HTR-8/SVneo (cell line): Measurements from ENCODE around the gene BMPR1A.

Source experiments
- DNase-seq: peaks from one replicate; pipeline ENCODE4 v3.0.0; 2011; ENCODE audit warnings: low spot score, mixed read lengths; ENCODE audit not compliant: insufficient read length
- FAIRE-seq: peaks from 2 replicates; lab custom pipeline; 2011; peaks lifted over from hg19 to GRCh38; lab: Jason Lieb, UNC

Gene BMPR1A

DNA sequence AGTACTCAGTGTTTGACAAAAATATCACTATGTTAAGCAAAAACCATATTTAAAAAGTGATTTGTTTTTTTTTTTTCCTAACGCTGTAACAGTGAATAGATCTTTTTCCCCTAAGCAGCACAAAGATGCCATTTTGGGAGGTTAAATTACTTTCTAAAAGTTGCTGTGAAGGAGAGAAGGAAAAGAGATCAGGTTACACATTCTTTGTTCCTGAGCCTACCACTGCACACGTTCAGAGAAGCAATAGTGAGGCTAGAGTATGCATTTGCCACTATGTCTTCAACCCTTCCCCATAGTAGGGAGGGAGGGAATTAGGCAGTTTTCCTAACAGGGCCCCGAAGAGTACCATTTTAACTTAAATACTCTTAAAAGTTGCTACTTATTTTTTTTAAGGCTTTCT lies 38.9 kb downstream of the BMPR1A start:
- peak; percentile 77 for DNase-seq
- FAIRE-seq = peak; percentile 72

GRCh38 chr10:86798025-86798424 lies 41.6 kb downstream of the BMPR1A start:
- FAIRE-seq (no peak), DNase-seq (no peak)

GRCh38 chr10:86798611-86799010 lies 42.2 kb downstream of the BMPR1A start:
- no peak for DNase-seq
- FAIRE-seq = no peak

DNA sequence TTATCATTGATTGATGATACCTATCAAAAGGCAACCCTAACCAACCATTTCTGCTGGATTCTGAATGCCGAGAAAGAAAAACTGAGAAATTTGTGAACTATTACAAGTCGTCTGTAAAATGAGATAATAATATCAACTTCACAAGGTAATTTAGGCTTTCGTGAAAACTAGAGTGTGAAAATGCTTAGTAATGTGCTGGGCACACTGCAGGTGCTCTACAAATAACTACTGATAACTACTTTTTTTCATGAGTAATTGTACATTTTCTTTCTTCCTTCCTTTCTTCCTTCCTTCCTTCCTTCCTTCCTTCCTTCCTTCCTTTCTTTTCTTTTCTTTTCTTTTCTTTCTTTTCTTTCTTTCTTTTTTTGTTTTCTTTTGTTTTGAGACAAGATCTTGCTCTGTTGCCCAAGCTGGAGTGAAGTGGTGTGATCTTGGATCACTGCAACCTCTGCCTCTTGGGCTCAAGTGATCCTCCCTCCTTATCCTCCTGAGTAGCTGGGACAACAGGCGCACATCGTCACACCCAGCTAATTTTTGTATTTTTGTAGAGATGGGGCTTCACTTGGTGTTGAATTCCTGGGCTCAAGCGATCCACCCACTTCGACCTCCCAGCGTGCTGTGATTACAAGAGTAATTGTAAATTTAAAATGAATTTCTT lies 42.9 kb downstream of the BMPR1A start:
- FAIRE-seq (no peak), DNase-seq (no peak)

- no peak for FAIRE-seq
- no peak for DNase-seq
Measured at GRCh38 chr10:86801995-86802394, 45.6 kb downstream of the BMPR1A start.

GRCh38 chr10:86802473-86803108 lies 46.2 kb downstream of the BMPR1A start:
- no peak for FAIRE-seq

DNA sequence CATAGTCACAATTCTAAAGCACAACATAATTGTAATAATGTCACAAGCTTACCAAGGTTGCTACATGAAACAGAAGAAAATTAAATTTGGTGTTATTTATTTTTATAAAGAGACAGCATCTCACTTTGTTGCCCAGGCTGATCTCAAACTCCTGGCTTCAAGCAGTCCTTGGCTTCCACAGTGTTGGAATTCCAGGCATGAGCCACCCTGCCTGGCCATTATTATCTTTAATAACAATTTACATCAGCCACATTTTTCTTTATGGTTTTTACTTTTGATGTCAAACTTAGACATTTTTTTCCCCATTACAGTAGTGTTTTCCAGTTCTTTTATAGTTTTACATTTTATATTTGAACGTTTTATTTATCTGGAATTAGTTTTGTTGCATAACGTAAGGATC lies 46.7 kb downstream of the BMPR1A start:
- no peak for FAIRE-seq

More at GRCh38 chr10:86802473-86803108, 46.2 kb downstream of the BMPR1A start:
- no peak for DNase-seq

DNA sequence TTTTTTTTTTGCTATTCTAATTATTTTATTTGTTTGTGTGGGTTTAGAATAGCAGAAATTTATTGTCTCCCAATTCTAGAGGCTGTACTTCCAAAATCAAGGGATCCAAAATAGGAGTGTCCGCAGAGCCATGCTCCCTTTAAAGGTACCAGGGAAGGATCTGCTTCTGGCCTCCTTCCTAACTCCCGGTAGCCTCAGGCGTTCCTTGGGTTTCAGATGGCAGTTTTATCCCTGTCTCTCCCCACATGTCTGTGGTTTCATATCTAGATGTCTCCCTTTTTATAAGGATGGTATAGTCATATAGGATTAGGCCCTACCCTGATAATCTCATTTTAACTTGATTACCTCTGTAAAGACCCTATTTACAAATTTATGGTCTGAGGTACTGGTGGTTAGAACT lies 48.4 kb downstream of the BMPR1A start:
- FAIRE-seq = no peak

More for the DNA sequence above, 46.7 kb downstream of the BMPR1A start:
- DNase-seq = no peak

DNA sequence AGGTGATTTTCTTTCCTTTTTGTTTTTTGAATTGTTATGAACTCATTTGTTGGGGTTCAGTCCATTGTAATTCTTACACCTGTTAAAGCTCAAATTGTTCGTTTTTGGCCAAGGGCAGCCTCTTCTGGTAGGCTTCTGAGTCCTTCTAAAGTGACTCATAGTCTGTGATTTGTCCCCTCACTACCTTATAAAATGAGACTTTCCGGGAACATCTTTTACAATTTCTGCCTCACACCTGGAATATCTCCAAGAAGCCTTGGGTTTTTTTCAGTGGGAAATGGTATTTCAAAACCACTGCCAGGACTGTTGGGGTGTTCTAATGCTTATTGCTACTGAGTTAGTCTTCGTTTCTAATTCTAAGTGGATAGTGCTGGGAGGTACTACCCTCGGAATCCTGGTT lies 56.7 kb downstream of the BMPR1A start:
- peak; percentile 38 for FAIRE-seq
- no peak for DNase-seq

More for the DNA sequence above, 48.4 kb downstream of the BMPR1A start:
- DNase-seq = peak; percentile 34

- FAIRE-seq (no peak), DNase-seq (no peak)
Measured at GRCh38 chr10:86813982-86814381, 57.6 kb downstream of the BMPR1A start.

- FAIRE-seq (no peak), DNase-seq (no peak)
Measured at GRCh38 chr10:86815035-86815617, 58.7 kb downstream of the BMPR1A start.

- DNase-seq (no peak), FAIRE-seq (no peak)
Measured at GRCh38 chr10:86815640-86816039, 59.2 kb downstream of the BMPR1A start.

GRCh38 chr10:86817246-86817645 lies 60.8 kb downstream of the BMPR1A start:
- no peak for FAIRE-seq
- no peak for DNase-seq

GRCh38 chr10:86819567-86819966 lies 63.1 kb downstream of the BMPR1A start:
- DNase-seq (no peak), FAIRE-seq (no peak)

DNA sequence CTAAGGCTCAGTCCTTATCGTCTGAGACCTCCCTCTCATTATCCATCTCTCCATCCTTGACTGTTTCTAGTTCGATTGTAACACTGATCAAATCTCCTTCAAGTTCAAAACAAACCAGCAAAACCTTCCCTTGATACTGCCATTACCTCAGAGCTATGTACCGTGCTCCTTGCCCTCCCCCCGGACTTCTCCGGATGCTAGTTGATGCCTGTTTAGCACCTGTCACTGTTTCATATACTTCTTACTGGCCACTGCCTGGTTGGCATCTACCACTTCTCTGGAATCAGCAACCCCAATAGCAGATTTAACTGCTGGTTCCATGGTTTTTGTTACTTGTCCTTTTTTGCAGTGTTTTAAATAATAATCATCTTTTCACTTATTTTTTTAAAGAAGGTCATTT lies 64.1 kb downstream of the BMPR1A start:
- no peak for FAIRE-seq

GRCh38 chr10:86821388-86821999 lies 65.1 kb downstream of the BMPR1A start:
- no peak for DNase-seq
- no peak for FAIRE-seq

More for the DNA sequence above, 64.1 kb downstream of the BMPR1A start:
- DNase-seq = no peak

- DNase-seq (no peak), FAIRE-seq (no peak)
Measured at GRCh38 chr10:86823565-86823964, 67.1 kb downstream of the BMPR1A start.

- DNase-seq (no peak), FAIRE-seq (no peak)
Measured at GRCh38 chr10:86824151-86824550, 67.7 kb downstream of the BMPR1A start.

DNA sequence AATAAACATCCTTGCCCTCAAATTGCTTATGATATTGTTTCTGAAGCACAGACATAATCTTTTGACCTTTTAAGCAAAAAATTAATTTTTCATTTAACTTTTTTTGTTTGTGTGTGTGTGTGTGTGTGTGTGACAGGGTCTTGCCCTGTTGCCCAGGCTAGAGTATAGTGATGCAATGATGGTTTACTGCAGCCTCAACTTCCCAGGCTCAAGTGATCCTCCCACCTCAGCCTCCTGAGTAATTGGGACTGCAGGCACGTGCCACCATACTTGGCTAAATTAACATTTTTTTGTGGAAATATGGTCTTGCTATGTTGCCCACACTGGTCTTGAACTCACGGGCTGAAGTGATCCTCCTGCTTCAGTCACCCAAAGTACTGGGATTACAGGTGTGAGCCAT lies 68.9 kb downstream of the BMPR1A start:
- no peak for DNase-seq
- no peak for FAIRE-seq

DNA sequence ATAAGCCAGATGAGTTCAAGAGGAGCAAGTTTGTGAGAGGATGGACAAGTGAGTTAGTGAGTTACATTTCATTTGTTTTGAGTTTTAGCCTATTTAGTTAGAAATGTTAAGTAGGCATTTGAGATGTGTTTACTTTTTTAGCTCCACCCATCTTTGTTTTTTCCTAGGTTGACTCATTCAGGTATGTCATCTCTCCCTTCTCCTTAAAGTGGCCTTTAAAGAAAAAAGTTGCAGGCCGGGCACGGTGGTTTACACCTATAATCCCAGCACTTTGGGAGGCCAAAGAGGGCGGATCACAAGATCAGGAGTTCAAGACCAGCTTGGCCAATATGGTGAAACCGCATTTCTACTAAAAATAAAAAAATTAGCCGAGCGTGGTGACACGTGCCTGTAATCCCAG lies 71.2 kb downstream of the BMPR1A start:
- no peak for FAIRE-seq
- no peak for DNase-seq

DNA sequence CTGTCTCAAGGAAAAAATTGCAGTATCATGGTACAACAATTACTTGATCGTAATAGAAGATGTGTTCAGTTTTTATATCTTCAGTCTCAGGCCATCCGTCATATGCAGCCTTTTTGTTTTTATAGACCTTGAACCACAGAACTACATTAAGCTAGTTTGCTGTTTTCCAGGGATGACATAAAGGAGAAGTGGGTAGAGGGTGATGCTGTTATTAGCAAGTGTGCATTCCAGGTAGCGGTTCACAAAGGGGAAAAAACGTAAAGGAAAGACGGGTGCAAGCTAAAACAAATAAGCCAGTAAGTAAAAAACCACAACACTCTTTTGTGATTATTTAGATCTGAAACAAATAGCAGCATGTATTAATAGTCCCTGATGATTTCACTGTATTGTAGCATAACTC lies 71.7 kb downstream of the BMPR1A start:
- no peak for FAIRE-seq
- DNase-seq = no peak
